Measurements from ENCODE around the gene CFHR3.
"Not testable (repeated sequence)": the region's sequence is repeated elsewhere in the genome, so short reads cannot be mapped to it uniquely, and the experiment has no call there.

CFHR3 gene

GRCh38 chr1:196774603-196775002, at the start of gene CFHR3:
TSS of gene CFHR3 (plus strand) at chr1:196774840. CDS start at chr1:196774887, 47 bp downstream.
- no peak for DNase-seq (ENCODE audit: low read depth in 4 of 4, low spot score in 1 of 4)

- DNase-seq (ENCODE audit: low read depth in 4 of 4, low spot score in 1 of 4): no peak
These were observed 42.1 kb upstream of the CFHR3 start for GRCh38 chr1:196732526-196732925.

GRCh38 chr1:196733091-196733970, 41.3 kb upstream of the CFHR3 start:
- no peak for DNase-seq (ENCODE audit: low read depth in 4 of 4, low spot score in 1 of 4)

GRCh38 chr1:196734006-196734405, 40.6 kb upstream of the CFHR3 start:
- DNase-seq (ENCODE audit: low read depth in 4 of 4, low spot score in 1 of 4): no peak

- DNase-seq (ENCODE audit: low read depth in 4 of 4, low spot score in 1 of 4): no peak
These were observed 40.2 kb upstream of the CFHR3 start for GRCh38 chr1:196734460-196734859.

GRCh38 chr1:196738730-196739129, 35.9 kb upstream of the CFHR3 start:
- no peak for DNase-seq (ENCODE audit: low read depth in 4 of 4, low spot score in 1 of 4)

- not testable (repeated sequence) for DNase-seq (ENCODE audit: low read depth in 4 of 4, low spot score in 1 of 4)
These were observed 31.4 kb upstream of the CFHR3 start for GRCh38 chr1:196743244-196743643.

GRCh38 chr1:196765019-196765740, 9.5 kb upstream of the CFHR3 start:
- DNase-seq (ENCODE audit: low read depth in 4 of 4, low spot score in 1 of 4): not testable (repeated sequence)

- not testable (repeated sequence) for DNase-seq (ENCODE audit: low read depth in 4 of 4, low spot score in 1 of 4)
These were observed 4.8 kb upstream of the CFHR3 start for GRCh38 chr1:196769823-196770222.

- DNase-seq (ENCODE audit: low read depth in 4 of 4, low spot score in 1 of 4): no peak
These were observed 927 bp upstream of the CFHR3 start for GRCh38 chr1:196773713-196774112.

GRCh38 chr1:196774175-196774574, 465 bp upstream of the CFHR3 start:
- no peak for DNase-seq (ENCODE audit: low read depth in 4 of 4, low spot score in 1 of 4)

GRCh38 chr1:196777603-196778002, 3.0 kb downstream of the CFHR3 start:
- no peak for DNase-seq (ENCODE audit: low read depth in 4 of 4, low spot score in 1 of 4)

- DNase-seq (ENCODE audit: low read depth in 4 of 4, low spot score in 1 of 4): no peak
These were observed 4.5 kb downstream of the CFHR3 start for GRCh38 chr1:196779093-196779492.

GRCh38 chr1:196791252-196791651, 16.6 kb downstream of the CFHR3 start:
- not testable (repeated sequence) for DNase-seq (ENCODE audit: low read depth in 4 of 4, low spot score in 1 of 4)

- not testable (repeated sequence) for DNase-seq (ENCODE audit: low read depth in 4 of 4, low spot score in 1 of 4)
These were observed 19.5 kb downstream of the CFHR3 start for GRCh38 chr1:196794103-196794502.

GRCh38 chr1:196797891-196798290, 23.3 kb downstream of the CFHR3 start:
- no peak for DNase-seq (ENCODE audit: low read depth in 4 of 4, low spot score in 1 of 4)

GRCh38 chr1:196801920-196802319, 27.3 kb downstream of the CFHR3 start:
- DNase-seq (ENCODE audit: low read depth in 4 of 4, low spot score in 1 of 4): not testable (repeated sequence)

GRCh38 chr1:196808529-196809235, 34.0 kb downstream of the CFHR3 start:
- no peak for DNase-seq (ENCODE audit: low read depth in 4 of 4, low spot score in 1 of 4)

GRCh38 chr1:196817442-196817841, 42.8 kb downstream of the CFHR3 start:
- not testable (repeated sequence) for DNase-seq (ENCODE audit: low read depth in 4 of 4, low spot score in 1 of 4)

- DNase-seq (ENCODE audit: low read depth in 4 of 4, low spot score in 1 of 4): not testable (repeated sequence)
These were observed 44.9 kb downstream of the CFHR3 start, which contains the start of gene CFHR1 for GRCh38 chr1:196819531-196819930. TSS of gene CFHR1 (plus strand) at chr1:196819731. CDS start at chr1:196819845, 114 bp downstream.

- DNase-seq (ENCODE audit: low read depth in 4 of 4, low spot score in 1 of 4): not testable (repeated sequence)
These were observed 53.2 kb downstream of the CFHR3 start for GRCh38 chr1:196827860-196828259.

All from stimulated activated CD4-positive, alpha-beta T cell treated with anti-CD3 and anti-CD28 coated beads, Interleukin-1b, Interleukin-23, amount 100 ng/mL, for 24 hours (primary cell).